ENCODE measurements around the gene TGFBR3. TPM values are rescaled to one million over a fixed set of nuclear protein-coding genes. Genes with fewer than 3 reads are reported as not detected.
A peak's percentile ranks its signal among the peaks of the same experiment; 100 is the strongest.

The TGFBR3 gene
- total RNA-seq, 2 experiments from 2014 or later: 5.5 to 7.5 TPM

GRCh38 chr1:91753878-91754277 lies 132.1 kb downstream of the TGFBR3 start:
- Mint-ChIP-seq H3K4me3 (peak overlapping the region; percentile 56), H3K27ac (peak overlapping the region; percentile 92), H3K36me3 (ENCODE audit: low read depth) (peaks cover 7% of the 10 kb centered on the region), H3K4me1 (ENCODE audit: low read depth) (peaks cover 51% of the 10 kb centered on the region), H3K9me3 (no peaks in the 10 kb centered on the region), H3K27me3 (no peaks in the 10 kb centered on the region)
- TF ChIP-seq CTCF (IDR thresholded peaks at IDR 0.05): no peak
- POLR2A ChIA-PET: interaction anchor here (0.7 to 1.3 kb wide), 3 partner anchors 22 to 124 kb away, joined by 3 to 5 read pairs (median 3); no protein-coding TSS in a partner anchor
- ATAC-seq (peak; percentile 19), DNase-seq (no peak)
- intact Hi-C loops (cut with micrococcal nuclease): loop anchor here (1.0 to 10.0 kb wide), 5 partner anchors 23 to 199 kb away; no protein-coding TSS in a partner anchor
- CTCF ChIA-PET: interaction anchor here (2.1 kb wide), 1 partner anchor 51 kb away, joined by 5 read pairs; no protein-coding TSS in a partner anchor

DNA sequence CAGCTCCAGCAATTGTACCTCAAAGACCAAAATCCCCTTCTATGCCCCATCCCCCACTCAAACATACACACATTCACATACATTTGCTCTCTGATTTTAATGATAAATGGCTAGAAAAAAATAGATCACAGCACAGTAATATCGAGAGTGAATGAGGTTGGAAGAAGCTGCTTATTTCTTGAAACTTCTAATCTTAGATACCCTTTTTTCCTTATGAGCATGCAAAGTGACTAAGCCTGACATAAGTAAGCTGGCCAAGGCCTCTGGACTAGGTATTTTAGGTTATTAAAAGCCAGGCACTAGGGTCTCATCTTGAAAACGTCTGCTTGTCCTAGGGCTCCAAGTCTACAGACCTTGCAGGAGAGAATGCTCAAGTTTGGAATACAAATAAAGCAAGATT lies 133.6 kb downstream of the TGFBR3 start:
- ChIA-PET CTCF (interaction anchor here (1.2 to 2.1 kb wide), 3 partner anchors 15 to 137 kb away, joined by 3 to 6 read pairs (median 5); no protein-coding TSS in a partner anchor), POLR2A (interaction anchor here (1.0 to 1.7 kb wide), 7 partner anchors 10 to 52 kb away, joined by 3 to 6 read pairs (median 4); no protein-coding TSS in a partner anchor)
- H3K9me3 Mint-ChIP-seq: peaks cover 2% of the 10 kb centered on the region
- DNase-seq: peak; percentile 37
- intact Hi-C loops (cut with micrococcal nuclease): loop anchor here (5.0 to 10.0 kb wide), 2 partner anchors 125 to 198 kb away; no protein-coding TSS in a partner anchor
- peak overlapping the region; percentile 84 for H3K27ac Mint-ChIP-seq
- no peak for TF ChIP-seq CTCF (IDR thresholded peaks at IDR 0.05)
- no peak overlapping the region for H3K4me3 Mint-ChIP-seq
- H3K36me3 Mint-ChIP-seq (ENCODE audit: low read depth): peaks cover 10% of the 10 kb centered on the region
- H3K4me1 Mint-ChIP-seq (ENCODE audit: low read depth): peaks cover 51% of the 10 kb centered on the region
- peak; percentile 48 for ATAC-seq
- H3K27me3 Mint-ChIP-seq: no peaks in the 10 kb centered on the region

DNA sequence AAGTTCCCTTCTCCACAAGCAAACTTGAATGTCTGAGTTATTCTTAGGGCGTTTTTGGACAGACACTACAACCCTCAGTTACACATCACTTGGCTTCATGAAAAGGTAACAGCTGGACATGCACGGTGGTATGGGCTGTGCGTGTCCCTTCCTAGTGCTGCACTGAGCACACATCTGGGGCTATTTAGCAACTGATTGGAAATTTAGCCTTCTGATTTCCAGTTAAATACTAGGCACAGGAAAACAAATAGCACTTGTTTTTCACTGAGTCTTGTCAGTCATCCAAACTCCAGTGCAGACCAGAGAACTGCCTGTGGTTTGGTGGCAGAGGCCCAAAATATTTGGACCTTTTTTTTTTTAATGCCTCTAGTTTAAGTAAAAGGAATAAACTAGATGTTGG lies 134.7 kb downstream of the TGFBR3 start:
- CTCF ChIA-PET: interaction anchor here (1.0 to 1.2 kb wide), 2 partner anchors 14 to 25 kb away, joined by 3 to 6 read pairs; no protein-coding TSS in a partner anchor
- Mint-ChIP-seq H3K27me3 (no peaks in the 10 kb centered on the region), H3K27ac (no peak overlapping the region), H3K36me3 (ENCODE audit: low read depth) (peaks cover 16% of the 10 kb centered on the region), H3K4me1 (ENCODE audit: low read depth) (peaks cover 51% of the 10 kb centered on the region), H3K4me3 (no peak overlapping the region), H3K9me3 (peaks cover 10% of the 10 kb centered on the region)
- intact Hi-C loops (cut with micrococcal nuclease): loop anchor here (5.0 to 10.0 kb wide), 2 partner anchors 126 to 196 kb away; no protein-coding TSS in a partner anchor
- no peak for TF ChIP-seq CTCF (IDR thresholded peaks at IDR 0.05)
- ATAC-seq: no peak
- no peak for DNase-seq
- POLR2A ChIA-PET: interaction anchor here (1.2 to 1.7 kb wide), 3 partner anchors 11 to 53 kb away, joined by 3 to 6 read pairs (median 5); no protein-coding TSS in a partner anchor

DNA sequence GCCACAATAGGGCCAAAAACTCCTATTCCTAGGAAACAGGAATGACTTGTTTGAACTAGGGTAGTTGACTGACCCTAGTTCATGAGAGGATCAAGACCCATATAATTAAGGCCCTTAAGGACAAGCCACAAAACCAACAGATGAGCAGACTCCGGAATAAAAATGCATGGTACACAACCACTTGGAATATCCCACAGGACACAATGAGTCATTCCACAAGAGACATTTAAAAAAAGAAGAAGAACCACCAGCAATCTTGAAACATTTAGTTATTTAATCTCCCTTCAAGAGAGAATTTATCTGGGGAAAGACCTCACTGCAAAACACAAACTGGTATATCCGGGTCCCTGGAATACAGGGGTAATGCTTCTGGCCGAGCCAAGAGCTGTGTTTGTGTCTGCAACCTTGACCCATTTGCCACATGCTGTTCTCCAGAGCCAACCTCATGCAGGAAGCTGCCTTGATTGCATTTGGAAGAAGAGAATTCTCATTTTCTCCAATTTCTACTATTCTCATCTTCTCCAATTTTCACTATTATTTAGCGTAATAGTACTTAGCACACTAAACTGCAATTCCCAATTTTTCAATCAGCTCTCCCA lies 135.5 kb downstream of the TGFBR3 start:
- intact Hi-C loops (cut with micrococcal nuclease): loop anchor here (5.0 to 10.0 kb wide), 2 partner anchors 127 to 196 kb away; no protein-coding TSS in a partner anchor
- H3K27ac Mint-ChIP-seq: no peak overlapping the region
- H3K4me3 Mint-ChIP-seq: no peak overlapping the region

More for the DNA sequence above, 135.5 kb downstream of the TGFBR3 start:
- H3K27me3 Mint-ChIP-seq: no peaks in the 10 kb centered on the region
- DNase-seq: no peak
- POLR2A ChIA-PET: interaction anchor here (1.4 kb wide), 1 partner anchor 54 kb away, joined by 5 read pairs; no protein-coding TSS in a partner anchor
- peaks cover 16% of the 10 kb centered on the region for H3K36me3 Mint-ChIP-seq (ENCODE audit: low read depth)
- no peak for TF ChIP-seq CTCF (IDR thresholded peaks at IDR 0.05)
- H3K4me1 Mint-ChIP-seq (ENCODE audit: low read depth): peaks cover 47% of the 10 kb centered on the region
- H3K9me3 Mint-ChIP-seq: peaks cover 12% of the 10 kb centered on the region
- CTCF ChIA-PET: no interaction called here
- ATAC-seq: no peak

All from activated CD8-positive, alpha-beta T cell treated with anti-CD3 and anti-CD28 coated beads for 36 hours (primary cell).